Activated T-cell treated with anti-CD3 and anti-CD28 coated beads, Interleukin-2, amount 50 U/mL, for 24 hours (primary cell): ENCODE results near the gene RXRA.

ENCODE experiments used
- DNase-seq: peaks from one replicate; pipeline ENCODE4 v3.0.0-alpha.2; 2020
- H3K27ac Mint-ChIP-seq: 2 replicates; pipeline ENCODE4 v1.8.0; 2020; ENCODE audit warnings: mild to moderate bottlenecking, mixed read lengths
- H3K27me3 Mint-ChIP-seq: 2 replicates; pipeline ENCODE4 v1.8.0; 2020; ENCODE audit warnings: mixed read lengths
- H3K36me3 Mint-ChIP-seq: 2 replicates; pipeline ENCODE4 v1.8.0; 2020; ENCODE audit warnings: low read depth, mixed read lengths
- H3K4me1 Mint-ChIP-seq: 2 replicates; pipeline ENCODE4 v1.8.0; 2020; ENCODE audit warnings: low read depth, mixed read lengths
- H3K4me3 Mint-ChIP-seq: 2 replicates; pipeline ENCODE4 v1.8.0; 2020; ENCODE audit warnings: mild to moderate bottlenecking, moderate library complexity, mixed read lengths
- H3K9me3 Mint-ChIP-seq: 2 replicates; pipeline ENCODE4 v1.8.0; 2020; ENCODE audit warnings: mixed read lengths

The RXRA gene

GRCh38 chr9:134290603-134291451 lies 35.4 kb upstream of the RXRA start:
- Mint-ChIP-seq H3K27ac (no peak overlapping the region), H3K9me3 (no peaks in the 10 kb centered on the region), H3K27me3 (peaks cover 9% of the 10 kb centered on the region), H3K4me3 (no peak overlapping the region), H3K36me3 (no peaks in the 10 kb centered on the region), H3K4me1 (peaks cover 2% of the 10 kb centered on the region)
- no peak for DNase-seq

- no peaks in the 10 kb centered on the region for H3K9me3 Mint-ChIP-seq
- no peak for DNase-seq
- H3K4me3 Mint-ChIP-seq: no peak overlapping the region
- no peaks in the 10 kb centered on the region for H3K36me3 Mint-ChIP-seq
- H3K27ac Mint-ChIP-seq: no peak overlapping the region
- H3K4me1 Mint-ChIP-seq: peaks cover 2% of the 10 kb centered on the region
- H3K27me3 Mint-ChIP-seq: peaks cover 9% of the 10 kb centered on the region
Measured at GRCh38 chr9:134291452-134291881, 34.8 kb upstream of the RXRA start.

DNA sequence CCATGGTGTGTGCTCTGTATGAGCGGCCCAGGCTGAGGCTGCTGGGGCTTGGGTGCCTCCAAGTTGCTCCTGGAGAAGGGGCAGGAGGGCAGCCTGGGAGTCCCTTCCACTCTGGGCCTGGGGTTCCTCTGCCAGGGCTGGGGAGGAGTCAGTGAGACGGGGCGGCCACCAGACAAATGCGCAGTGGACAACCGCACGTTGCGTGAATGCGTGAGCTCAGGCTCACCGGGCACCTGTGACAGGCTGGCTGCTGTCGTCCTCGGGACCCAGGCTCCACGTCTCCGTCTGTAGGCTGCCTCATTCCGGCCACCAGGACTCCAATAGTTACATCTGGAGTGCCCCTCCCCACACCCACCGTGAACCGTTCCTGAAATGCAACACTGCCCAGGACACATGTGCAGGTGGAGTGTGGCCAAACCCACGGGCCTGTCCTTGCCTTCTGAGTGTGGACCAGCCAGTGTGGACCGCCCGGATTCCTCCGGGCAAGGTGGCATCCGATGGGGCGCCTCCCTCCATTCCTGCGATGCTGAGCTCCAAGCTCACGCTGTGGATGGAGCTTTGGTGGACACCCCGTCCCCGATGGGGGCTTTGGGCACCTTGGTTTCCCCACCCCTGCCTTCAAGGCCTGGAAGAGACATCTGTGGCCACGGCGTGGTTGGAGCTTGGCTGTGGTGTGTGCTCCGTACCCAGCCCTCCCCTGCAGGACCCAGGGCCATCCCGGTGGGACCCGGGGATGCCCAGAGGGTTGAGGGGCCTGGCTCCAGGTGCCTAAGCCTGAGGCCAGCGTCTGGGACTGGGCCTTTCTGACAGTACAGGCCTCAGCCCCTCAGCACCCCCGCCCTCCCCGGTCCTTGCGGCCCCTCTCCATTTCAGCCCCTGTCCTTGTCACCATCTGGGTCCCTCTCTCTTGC lies 34.0 kb upstream of the RXRA start:
- Mint-ChIP-seq H3K4me1 (peaks cover 2% of the 10 kb centered on the region), H3K36me3 (no peaks in the 10 kb centered on the region), H3K4me3 (no peak overlapping the region), H3K9me3 (no peaks in the 10 kb centered on the region), H3K27me3 (peaks cover 5% of the 10 kb centered on the region), H3K27ac (no peak overlapping the region)
- no peak for DNase-seq

DNA sequence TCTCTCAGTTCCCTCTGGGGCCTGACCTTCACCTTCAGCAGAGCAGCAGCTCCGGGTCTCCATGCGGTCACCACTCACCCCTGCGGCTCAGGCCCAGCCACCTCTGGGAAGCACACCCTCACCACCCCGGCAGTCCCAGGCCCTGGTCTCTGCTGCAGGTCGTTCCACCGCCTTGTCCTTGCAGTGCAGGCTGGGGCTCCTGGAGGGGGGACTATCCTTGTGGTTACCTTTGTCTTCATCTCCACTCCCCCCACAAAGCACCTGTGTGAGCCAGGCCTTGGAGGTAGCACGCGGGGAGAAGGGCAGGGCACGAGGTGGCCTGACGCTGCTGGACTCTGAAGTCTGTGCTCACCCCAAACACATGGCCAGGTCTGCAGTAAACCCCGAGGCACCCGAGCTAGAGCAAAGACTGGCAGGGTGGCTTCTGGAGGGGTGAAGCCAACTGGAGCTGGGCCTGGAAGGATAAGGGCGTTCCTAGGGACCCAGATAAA lies 33.2 kb upstream of the RXRA start:
- Mint-ChIP-seq H3K27me3 (peaks cover 2% of the 10 kb centered on the region), H3K27ac (no peak overlapping the region), H3K36me3 (no peaks in the 10 kb centered on the region), H3K4me3 (no peak overlapping the region), H3K9me3 (no peaks in the 10 kb centered on the region), H3K4me1 (peaks cover 2% of the 10 kb centered on the region)
- no peak for DNase-seq

DNA sequence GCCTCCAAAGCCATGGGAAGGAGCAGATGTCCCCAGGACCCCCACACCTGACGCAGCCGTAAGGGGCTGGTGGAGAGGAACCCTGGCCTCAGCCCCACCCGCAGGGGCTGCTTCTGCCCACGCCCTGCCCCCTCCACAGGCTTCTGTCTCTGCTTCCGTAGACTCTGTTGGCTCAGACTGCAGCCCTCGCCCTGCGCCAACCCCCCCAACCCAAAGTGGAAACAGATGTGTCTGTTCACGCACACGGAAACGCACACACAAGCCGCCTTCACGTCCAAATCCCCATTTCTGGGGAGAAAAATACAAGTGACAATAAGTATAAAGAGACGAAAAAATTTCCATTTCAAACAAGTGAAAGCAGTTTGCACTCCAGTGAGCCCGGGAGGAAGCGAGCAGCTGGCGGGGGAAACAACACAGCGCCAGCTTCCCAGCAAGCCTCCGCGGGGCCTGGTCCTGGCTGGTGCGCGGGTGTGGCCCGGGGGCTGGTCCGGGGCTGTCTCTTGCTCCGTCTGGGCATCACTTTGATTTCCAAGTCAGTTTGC lies 32.6 kb upstream of the RXRA start:
- H3K27me3 Mint-ChIP-seq: no peaks in the 10 kb centered on the region
- peaks cover 2% of the 10 kb centered on the region for H3K4me1 Mint-ChIP-seq
- no peak for DNase-seq
- no peak overlapping the region for H3K4me3 Mint-ChIP-seq
- H3K9me3 Mint-ChIP-seq: no peaks in the 10 kb centered on the region
- no peaks in the 10 kb centered on the region for H3K36me3 Mint-ChIP-seq
- H3K27ac Mint-ChIP-seq: no peak overlapping the region

DNA sequence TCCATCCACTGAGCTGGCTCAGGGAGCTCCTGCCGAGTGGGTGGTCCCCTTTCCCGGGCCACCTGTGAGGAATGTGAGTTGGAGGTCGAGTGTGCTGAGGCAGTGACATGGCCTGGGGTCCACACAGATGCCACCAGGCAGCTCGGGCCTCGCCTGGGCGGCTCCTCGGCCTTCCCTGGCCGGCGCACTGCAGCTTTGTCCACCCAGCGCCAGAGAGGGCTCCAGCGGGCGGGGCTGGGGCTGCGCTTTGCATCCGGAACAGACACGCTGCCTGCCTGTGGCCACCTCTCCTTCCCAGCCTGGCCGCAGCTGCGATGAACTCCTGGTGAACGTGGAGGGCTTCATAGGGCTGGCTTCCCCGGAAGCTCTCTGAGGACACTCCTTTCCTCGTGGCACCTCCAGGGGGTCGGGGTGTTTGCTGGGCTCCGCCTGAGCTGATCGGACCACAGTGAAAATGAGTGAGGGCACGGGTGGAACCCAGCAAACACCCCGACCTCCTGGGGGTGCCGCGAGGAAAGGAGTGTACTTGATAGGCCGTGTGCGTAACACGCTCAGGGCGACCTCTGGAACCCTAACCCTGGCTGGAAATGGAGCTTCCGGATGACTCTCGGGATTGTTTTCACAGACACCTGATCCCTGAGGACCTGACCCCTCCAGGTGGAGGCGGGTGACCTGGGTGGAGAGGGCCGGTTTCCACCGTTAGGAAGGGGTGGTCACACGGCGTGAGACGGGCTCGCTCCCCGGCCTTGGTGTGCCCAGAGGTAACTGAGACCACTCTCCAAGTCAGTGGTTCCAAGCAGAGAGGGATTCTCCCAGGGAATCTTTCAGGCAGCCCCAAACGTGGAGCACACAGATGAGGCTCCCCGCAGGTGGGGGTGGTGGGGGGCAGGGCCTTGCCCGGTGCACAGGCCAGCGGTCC lies 31.8 kb upstream of the RXRA start:
- Mint-ChIP-seq H3K27me3 (no peaks in the 10 kb centered on the region), H3K9me3 (no peaks in the 10 kb centered on the region), H3K4me1 (peaks cover 2% of the 10 kb centered on the region), H3K36me3 (no peaks in the 10 kb centered on the region), H3K4me3 (no peak overlapping the region), H3K27ac (no peak overlapping the region)
- no peak for DNase-seq

GRCh38 chr9:134295101-134295745 lies 31.0 kb upstream of the RXRA start:
- peaks cover 2% of the 10 kb centered on the region for H3K4me1 Mint-ChIP-seq
- H3K27me3 Mint-ChIP-seq: peaks cover 5% of the 10 kb centered on the region
- no peak for DNase-seq
- no peak overlapping the region for H3K27ac Mint-ChIP-seq
- H3K4me3 Mint-ChIP-seq: no peak overlapping the region
- no peaks in the 10 kb centered on the region for H3K36me3 Mint-ChIP-seq
- H3K9me3 Mint-ChIP-seq: no peaks in the 10 kb centered on the region

- no peak overlapping the region for H3K4me3 Mint-ChIP-seq
- no peak for DNase-seq
Measured at GRCh38 chr9:134295746-134296250, 30.5 kb upstream of the RXRA start.

DNA sequence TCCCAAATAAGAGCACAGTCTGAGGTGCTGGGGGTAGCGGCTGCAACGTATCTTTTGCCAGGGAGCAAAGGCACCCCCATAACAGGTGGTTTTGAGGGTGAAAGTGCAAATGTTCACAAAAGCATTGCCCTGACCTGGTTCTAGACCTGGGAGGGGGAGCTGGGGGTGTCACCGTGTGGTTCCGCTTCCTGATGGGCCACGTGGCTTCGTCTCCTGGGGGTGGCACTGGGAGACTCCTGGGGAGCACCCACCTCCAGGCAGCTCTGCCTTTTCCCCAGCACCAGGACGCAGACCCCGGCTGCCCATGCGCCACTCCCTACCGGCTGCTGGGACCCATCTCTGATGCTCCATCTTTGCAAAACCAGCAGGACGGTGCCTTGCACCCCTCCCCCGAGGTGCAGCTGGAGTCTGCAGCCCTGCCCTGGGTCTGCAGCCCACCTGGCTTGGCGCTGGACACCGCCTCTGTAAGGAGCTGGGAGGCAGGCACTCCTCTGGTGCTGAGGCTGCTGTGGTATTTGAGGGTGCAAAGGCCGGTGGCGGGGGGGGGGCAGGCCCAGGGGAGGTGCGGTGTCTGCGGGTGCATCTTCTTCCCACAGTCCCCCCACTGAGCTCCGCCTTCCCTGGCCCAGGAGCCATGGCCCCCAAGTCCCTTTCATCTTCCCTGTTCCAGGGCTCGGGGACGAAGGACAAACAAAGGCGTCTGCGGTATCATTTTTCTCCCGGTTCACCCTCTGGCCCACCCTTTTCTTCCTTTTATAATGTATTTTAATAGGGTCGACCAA lies 29.8 kb upstream of the RXRA start:
- H3K9me3 Mint-ChIP-seq: no peaks in the 10 kb centered on the region
- H3K27ac Mint-ChIP-seq: no peak overlapping the region
- no peaks in the 10 kb centered on the region for H3K36me3 Mint-ChIP-seq
- peaks cover 7% of the 10 kb centered on the region for H3K27me3 Mint-ChIP-seq
- H3K4me3 Mint-ChIP-seq: no peak overlapping the region
- peaks cover 5% of the 10 kb centered on the region for H3K4me1 Mint-ChIP-seq
- DNase-seq: no peak

More at GRCh38 chr9:134295746-134296250, 30.5 kb upstream of the RXRA start:
- no peaks in the 10 kb centered on the region for H3K36me3 Mint-ChIP-seq
- H3K27ac Mint-ChIP-seq: no peak overlapping the region
- peaks cover 2% of the 10 kb centered on the region for H3K4me1 Mint-ChIP-seq
- H3K9me3 Mint-ChIP-seq: no peaks in the 10 kb centered on the region
- H3K27me3 Mint-ChIP-seq: peaks cover 7% of the 10 kb centered on the region

- H3K27me3 Mint-ChIP-seq: peaks cover 7% of the 10 kb centered on the region
- H3K27ac Mint-ChIP-seq: no peak overlapping the region
- H3K9me3 Mint-ChIP-seq: no peaks in the 10 kb centered on the region
- DNase-seq: no peak
- peaks cover 9% of the 10 kb centered on the region for H3K4me1 Mint-ChIP-seq
- H3K36me3 Mint-ChIP-seq: no peaks in the 10 kb centered on the region
- H3K4me3 Mint-ChIP-seq: no peak overlapping the region
Measured at GRCh38 chr9:134297083-134297410, 29.2 kb upstream of the RXRA start.

DNA sequence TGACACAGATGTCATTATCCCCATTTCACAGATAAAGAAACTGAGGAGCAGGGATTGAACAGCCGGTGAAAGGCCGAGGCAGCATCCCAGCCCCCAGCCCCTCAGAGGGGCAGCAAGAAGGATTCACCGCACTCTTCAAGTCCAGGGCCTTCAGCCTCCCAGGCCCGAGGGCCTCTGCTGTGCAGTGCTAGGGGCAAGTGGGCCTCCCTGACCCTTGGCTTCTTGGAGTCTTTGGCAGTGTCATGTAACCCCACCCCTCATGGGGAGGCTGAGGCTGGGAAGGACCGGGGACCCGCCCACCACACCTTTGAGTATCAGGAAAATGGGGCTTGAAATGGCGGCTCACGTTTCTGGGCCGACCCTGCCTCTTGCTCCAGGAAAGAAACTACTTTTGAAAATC lies 28.7 kb upstream of the RXRA start:
- Mint-ChIP-seq H3K4me1 (peaks cover 11% of the 10 kb centered on the region), H3K36me3 (no peaks in the 10 kb centered on the region), H3K27ac (no peak overlapping the region), H3K27me3 (peaks cover 7% of the 10 kb centered on the region), H3K9me3 (no peaks in the 10 kb centered on the region), H3K4me3 (no peak overlapping the region)
- DNase-seq: no peak

DNA sequence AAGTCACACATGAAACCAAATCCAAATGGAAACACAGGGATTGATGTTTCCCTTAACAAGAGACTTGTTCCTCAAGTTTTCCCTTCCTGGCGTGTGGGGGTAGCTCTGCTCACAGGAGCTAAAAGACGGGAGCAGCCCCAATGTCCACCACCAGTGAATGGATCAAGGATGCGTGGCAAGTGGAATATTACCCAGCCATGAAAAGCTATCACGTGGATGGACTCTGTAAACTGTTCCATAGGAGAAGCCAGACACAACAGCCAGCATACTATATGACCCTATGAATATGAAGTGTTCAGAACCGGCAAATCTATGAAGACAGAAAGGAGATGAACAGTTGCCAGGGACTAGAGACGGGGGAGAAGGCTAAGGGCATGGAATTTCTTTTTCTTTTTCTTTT lies 28.3 kb upstream of the RXRA start:
- Mint-ChIP-seq H3K27ac (no peak overlapping the region), H3K4me1 (peaks cover 11% of the 10 kb centered on the region), H3K4me3 (no peak overlapping the region), H3K9me3 (no peaks in the 10 kb centered on the region), H3K36me3 (no peaks in the 10 kb centered on the region), H3K27me3 (peaks cover 7% of the 10 kb centered on the region)
- no peak for DNase-seq

DNA sequence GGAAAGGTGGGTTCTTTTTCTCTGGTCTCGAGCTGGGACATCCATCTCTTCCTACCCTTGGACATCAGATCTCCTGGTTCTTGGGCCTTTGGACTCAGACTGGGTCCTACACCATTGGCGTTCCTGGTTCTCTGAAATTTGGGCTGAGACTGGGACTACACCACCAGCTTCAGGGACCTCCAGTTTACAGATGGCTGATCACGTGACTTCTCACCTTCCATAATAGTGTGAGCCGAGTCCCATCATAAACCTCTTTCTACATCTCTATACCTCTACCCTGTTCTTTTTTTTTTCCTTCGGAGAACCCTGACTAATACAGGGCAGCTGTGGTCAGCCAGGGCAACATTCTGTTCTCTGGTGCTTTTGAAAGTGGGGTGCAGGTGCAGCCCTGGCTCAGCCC lies 27.2 kb upstream of the RXRA start:
- Mint-ChIP-seq H3K27me3 (peaks cover 7% of the 10 kb centered on the region), H3K27ac (no peak overlapping the region), H3K4me3 (no peak overlapping the region)

More for the DNA sequence above, 27.2 kb upstream of the RXRA start:
- Mint-ChIP-seq H3K36me3 (no peaks in the 10 kb centered on the region), H3K9me3 (no peaks in the 10 kb centered on the region), H3K4me1 (peaks cover 10% of the 10 kb centered on the region)
- no peak for DNase-seq
